Urothelium cell line (cell line): ENCODE data around the gene AMPD3.

Experiments used
- DNase-seq: peaks from one replicate; pipeline ENCODE4 v3.0.0; 2011; ENCODE audit warnings: low spot score, mixed read lengths
- FAIRE-seq: peaks from 2 replicates; lab custom pipeline; 2011; peaks lifted over from hg19 to GRCh38; lab: Jason Lieb, UNC

AMPD3 gene

DNA sequence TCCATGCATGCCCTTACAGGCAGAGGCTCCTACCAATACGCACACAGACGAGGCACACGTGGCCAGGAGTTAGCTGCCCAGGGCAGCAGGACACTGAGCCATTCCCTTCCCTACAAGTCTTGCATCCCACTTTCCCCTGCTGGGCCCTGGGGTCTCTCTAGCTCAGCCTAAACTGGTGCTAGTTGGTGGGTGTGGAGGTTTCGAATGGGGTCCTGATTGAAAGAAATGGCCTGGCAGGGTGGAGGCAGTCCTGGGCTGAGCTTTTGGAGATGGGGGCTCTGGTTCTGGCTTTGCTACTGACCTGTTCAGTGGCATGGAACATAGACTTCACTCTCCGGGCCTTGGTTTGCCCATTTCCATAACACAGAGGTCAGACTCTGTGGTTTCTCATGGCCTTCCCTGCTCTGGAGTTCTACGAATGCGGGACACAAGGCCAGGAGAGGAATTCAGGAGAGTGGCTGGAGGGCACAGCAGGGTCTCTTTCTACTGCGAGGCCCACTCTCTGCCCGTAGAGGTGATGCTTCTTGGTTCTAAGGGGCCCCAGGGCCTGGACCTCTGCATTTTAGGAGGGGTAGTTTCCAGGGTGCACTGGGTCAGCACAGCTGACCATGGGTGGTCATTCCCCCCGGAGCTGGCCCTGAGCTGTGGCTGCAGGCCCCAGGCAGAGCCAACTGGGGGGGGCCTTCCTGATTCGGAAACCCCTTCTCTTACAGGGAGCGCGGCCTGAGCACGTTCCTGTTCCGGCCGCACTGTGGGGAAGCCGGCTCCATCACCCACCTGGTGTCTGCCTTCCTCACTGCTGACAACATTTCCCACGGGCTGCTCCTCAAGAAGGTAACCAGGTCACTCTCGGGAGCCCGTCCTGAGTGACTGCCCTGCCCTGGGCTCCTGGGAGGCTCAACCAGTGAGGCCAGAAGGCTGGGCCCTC lies 46.0 kb downstream of the AMPD3 start:
- no peak for FAIRE-seq
- DNase-seq: no peak

GRCh38 chr11:10502065-10502680 lies 47.1 kb downstream of the AMPD3 start:
- FAIRE-seq (no peak), DNase-seq (no peak)

GRCh38 chr11:10502770-10503169 lies 47.7 kb downstream of the AMPD3 start:
- no peak for FAIRE-seq
- DNase-seq: no peak

GRCh38 chr11:10503221-10503620 lies 48.2 kb downstream of the AMPD3 start:
- FAIRE-seq (no peak), DNase-seq (no peak)

DNA sequence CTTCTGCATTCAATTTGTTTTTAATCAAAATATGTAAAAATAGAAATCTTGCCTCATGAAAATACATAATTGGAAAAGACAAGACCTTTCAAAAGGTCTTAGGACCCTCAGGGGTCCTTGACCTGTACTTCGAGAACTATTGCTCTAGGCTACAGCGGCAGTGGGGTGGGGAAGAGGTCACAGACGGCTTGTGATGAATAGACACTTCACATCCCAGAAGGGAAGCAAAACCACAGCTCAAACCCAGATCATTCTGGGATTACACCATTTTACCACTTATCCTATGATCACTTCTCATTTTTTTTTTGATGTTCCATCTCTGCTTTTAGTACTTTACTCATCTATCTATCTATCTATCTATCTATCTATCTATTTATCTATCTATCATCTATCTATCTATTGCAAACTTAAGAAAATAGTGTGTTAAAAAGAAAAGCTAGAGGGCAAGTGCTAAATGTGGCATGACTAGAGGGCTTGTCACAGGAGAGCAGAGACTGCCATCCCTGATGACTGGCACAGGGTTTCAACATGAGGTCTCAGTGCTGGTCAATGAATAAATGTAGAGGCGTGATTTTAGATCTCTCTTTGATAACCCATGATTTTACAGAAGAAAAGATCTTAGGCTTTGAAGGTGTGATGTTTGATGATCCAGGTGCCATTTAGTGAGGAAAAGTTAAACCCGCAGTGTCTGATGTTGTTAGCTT lies 48.9 kb downstream of the AMPD3 start:
- FAIRE-seq: no peak
- DNase-seq: no peak

- no peak for DNase-seq
- no peak for FAIRE-seq
Observed at GRCh38 chr11:10504490-10504889, 49.4 kb downstream of the AMPD3 start.

DNA sequence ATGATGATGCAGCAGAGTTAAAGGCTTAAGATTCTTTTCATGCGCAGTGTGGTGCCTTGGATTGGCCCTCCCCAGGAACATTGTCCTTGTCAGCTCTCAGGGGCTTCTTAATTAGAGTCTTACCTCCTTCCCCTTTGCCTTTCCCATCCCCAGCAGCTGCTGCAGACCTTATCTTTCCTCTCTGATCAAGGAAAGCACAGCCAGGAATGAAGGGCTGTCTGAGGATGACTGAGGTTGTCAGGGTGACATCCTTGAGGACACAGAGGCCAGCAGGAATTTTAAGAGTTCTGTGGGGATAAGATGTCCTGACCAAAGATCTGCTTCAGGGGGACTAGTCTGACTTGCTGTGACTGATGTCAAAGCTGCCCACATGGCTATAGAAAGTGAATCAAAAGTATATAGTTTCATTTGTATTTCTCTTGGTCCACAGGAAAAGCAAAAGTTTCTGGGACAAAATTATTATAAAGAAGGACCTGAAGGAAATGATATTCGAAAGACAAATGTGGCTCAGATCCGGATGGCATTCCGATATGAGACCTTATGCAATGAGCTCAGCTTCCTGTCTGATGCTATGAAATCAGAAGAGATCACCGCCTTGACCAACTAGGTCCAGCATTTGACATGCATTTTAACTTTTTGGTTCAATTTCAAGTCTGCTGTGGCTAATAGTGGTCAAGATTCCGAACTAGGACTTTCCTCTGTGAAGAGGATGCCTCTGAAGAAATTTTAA lies 50.4 kb downstream of the AMPD3 start:
- no peak for FAIRE-seq
- DNase-seq: no peak

DNA sequence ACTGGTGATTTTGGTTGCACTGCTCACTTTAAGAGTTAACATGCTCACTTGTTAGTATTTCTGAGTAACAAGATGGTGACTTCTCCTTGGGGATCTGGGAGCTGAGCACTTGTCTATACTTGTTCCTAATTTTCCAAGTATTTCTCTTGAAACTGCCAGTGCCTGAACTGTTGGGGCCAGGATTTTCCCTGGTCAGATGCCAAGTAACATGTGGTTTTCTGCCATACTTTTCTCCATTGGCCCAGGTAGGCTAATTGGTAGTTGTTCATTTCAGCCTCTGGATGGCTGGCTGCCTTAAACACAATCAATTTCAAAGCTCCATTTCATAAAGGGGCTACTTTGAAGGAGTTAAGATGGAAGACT lies 50.9 kb downstream of the AMPD3 start:
- FAIRE-seq: no peak
- no peak for DNase-seq

GRCh38 chr11:10511181-10511621 lies 56.1 kb downstream of the AMPD3 start:
- FAIRE-seq (no peak), DNase-seq (no peak)

DNA sequence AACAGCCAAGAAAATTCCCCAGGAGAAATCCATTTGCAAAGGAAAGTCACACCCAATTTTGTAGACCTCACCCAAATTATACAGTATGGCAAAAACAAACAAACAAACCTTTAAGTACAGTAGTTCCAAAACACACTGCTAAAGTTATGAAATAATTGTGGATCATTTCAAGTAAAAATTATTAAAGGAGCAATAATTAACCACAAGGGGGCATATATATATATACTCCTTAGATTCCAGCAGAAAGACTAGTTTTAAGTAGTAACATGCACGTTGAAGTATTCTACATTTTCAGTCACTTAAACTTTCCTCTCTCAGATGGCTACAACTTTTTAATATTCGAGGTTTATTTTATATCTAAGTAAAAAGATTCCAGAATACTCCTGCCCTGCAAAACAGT lies 59.1 kb downstream of the AMPD3 start:
- no peak for DNase-seq
- FAIRE-seq: no peak

GRCh38 chr11:10514709-10515108 lies 59.6 kb downstream of the AMPD3 start:
- no peak for DNase-seq
- no peak for FAIRE-seq

GRCh38 chr11:10515418-10515817 lies 60.4 kb downstream of the AMPD3 start:
- no peak for FAIRE-seq
- no peak for DNase-seq

- FAIRE-seq (no peak), DNase-seq (no peak)
Observed at GRCh38 chr11:10518123-10518522, 63.1 kb downstream of the AMPD3 start.

GRCh38 chr11:10518891-10519290 lies 63.8 kb downstream of the AMPD3 start:
- no peak for FAIRE-seq
- DNase-seq: no peak

DNA sequence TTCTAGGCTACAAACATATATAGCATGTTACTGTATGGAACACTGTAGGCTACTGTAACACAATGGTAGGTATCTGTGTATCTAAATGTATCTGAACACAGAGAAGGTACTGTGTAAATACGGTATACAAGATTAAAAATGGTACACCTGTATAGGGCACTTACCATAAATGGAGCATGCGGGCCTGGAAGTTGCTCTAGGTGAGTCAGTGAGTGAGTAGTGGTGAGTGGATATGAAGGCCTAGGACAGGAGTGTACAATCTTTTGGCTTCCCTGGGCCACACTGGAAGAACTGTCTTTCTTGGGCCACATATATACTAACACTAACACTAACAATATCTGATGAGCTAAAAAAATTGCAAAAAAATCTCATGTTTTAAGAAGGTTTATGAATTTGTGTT lies 64.6 kb downstream of the AMPD3 start:
- FAIRE-seq (no peak), DNase-seq (no peak)

DNA sequence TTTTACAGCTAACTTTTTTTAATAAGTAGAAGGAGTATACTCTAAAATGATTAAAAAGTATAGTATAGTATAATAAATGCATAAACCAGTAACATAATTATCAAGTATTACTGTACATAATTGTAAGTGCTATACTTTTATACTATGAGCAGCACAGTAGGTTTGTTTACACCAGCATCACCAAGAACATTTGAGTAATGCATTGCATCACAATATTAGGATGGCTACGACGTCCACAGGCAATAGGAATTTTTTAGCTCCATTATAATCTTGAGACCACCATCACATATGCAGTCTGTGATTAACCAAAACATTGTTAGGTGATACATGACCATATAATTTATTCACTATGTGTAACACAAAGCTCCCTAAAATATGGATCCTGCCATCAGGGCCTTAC lies 65.5 kb downstream of the AMPD3 start:
- FAIRE-seq (no peak), DNase-seq (no peak)

DNA sequence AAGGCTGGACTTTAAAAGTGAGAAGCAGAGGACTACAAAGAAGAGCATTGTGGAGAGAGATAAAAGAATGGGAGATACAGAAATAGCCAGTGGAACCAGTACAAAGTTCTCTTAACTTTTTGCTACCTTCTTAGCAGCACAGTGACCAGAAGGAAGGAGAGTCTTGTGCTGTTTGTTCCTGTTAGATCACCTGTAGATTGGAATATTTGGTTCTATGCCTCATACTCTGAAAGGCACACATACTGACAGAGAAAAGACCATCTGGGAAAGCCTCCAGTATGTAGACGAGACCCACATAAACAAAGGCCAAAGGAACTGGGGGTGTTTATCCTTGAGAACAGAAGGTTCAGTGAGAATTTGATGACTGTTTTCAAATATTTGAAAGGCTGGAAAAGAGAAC lies 67.2 kb downstream of the AMPD3 start:
- no peak for FAIRE-seq
- DNase-seq: no peak

DNA sequence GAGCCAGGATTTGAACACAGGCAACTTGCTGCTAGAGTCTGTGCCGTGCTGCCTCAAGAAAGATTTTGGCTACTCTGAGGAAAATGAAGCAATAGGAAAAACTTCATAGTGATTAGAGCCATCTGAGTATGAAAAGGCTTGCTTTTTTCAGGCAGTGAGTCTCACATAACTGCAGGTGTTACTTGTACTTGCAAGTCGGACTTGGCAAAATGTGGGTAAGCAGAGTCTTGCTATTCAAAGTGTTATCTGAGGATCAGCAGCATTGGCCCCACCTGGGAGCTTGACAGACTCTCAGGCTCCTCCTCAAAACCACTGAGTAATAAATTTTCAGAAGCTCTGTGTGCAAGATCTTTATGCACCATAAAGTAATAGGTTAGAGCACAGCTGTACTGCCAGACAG lies 67.9 kb downstream of the AMPD3 start:
- DNase-seq: no peak
- no peak for FAIRE-seq

DNA sequence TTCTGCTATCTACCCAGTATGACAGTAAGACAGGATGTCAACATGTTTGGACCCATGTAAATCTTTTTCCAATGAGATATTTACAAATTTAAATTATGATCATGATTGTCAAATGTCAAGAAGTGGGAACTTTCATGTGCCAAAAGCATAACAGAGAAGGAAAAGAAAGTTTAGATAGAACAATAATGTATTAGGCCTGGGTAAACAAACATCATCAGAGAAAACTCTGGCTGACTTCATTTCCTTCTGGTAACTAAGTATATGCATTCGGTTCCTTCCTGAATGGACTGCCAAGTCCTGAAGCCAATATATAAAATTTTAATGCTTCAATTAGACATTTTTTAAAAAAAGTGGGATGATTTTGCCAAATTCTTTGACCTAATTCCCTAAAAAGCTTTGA lies 69.4 kb downstream of the AMPD3 start:
- FAIRE-seq: no peak

DNA sequence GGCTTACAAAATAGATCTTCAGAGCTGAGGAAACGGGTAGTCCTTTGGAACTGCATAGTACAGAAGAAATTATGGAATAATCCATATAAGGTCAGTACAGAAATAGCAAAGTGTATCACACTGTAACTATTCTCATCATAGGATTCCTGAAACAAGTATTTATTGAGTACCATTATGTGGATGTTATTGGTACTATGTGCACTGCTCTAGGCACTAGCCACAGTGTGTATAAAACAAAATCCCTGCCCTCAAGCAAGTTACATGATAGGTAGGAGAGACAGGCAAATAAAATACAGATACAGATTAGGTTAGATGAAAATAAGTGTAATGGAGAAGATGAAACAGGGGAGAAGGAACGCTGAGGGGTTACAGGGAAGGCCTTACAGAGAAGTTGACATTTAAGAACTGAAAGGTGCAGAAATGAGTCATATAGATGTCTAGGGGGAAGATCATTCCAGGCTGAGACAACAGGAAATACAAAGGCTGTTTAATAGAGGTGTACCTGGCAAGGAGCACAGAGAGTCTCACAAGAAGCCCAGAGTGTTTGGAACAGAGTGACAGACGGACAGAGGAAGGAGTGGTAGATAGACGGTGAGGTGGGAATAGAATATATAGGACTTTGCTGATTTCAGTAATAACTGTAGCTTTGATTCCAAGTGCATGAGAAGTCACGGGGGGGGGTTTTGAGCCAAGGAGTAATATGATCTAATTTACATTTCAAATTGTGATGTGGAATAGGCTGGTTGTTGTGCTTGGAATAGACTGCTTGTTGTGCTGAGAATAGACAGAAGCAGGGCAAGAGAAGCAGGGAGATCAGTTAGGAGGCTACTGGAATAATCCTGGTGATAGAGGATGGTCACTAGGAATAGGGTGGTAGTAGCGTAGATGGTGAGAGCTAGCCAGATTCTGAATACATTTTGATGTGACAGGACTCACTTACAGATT lies 72.2 kb downstream of the AMPD3 start:
- DNase-seq (no peak), FAIRE-seq (no peak)

More for the DNA sequence above, 69.4 kb downstream of the AMPD3 start:
- no peak for DNase-seq
